IMR-90 (cell line): ENCODE measurements around the gene MRTFB. TPM values are rescaled to one million over a fixed set of nuclear protein-coding genes. Genes with fewer than 3 reads are reported as not detected.

Experiments
- ATAC-seq: fragments of 200-7000 bp; cut with Tn5 transposase; 2 replicates; pipeline ENCODE4 v1.9.1; 2020; ENCODE audit warnings: low read depth, mild to moderate bottlenecking, moderate library complexity
- BruUV-seq: library from RNA; stranded (reverse); fragments of 400-500 nt; replicated peaks from 2 replicates; lab custom pipeline; 2021; lab: Mats Ljungman, UMichigan
- CTCF ChIA-PET: fragments of 300-600 bp; formaldehyde crosslinking; extraction: SDS; loops from one replicate; lab custom pipeline; 2021; ENCODE audit warnings: antibody characterized with exemption; lab: Yijun Ruan, JAX
- POLR2A ChIA-PET: fragments of 300-600 bp; sonication (Branson Sonifier 250); formaldehyde crosslinking; loops from one replicate; lab custom pipeline; 2022; ENCODE audit warnings: antibody characterized with exemption; ENCODE audit not compliant: unreplicated experiment; lab: Charles Lee
- DNase-seq: peaks from one replicate; pipeline ENCODE4 v3.0.0; 2013
- H2AFZ ChIP-seq: replicated peaks from 2 replicates; pipeline ENCODE3; 2013; ENCODE audit warnings: low read length, mild to moderate bottlenecking; ENCODE audit not compliant: poor library complexity
- H2AK5ac ChIP-seq: 2 replicates; pipeline ENCODE4 v1.6.1; 2013; ENCODE audit warnings: low read depth, low read length, inconsistent platforms
- H2AK9ac ChIP-seq: replicated peaks from 2 replicates; pipeline ENCODE3; 2013; ENCODE audit warnings: mild to moderate bottlenecking, low read depth, low read length, moderate library complexity; ENCODE audit not compliant: poor library complexity
- H2BK120ac ChIP-seq: 2 replicates; pipeline ENCODE4 v1.6.1; 2013; ENCODE audit warnings: low read depth, low read length, inconsistent platforms
- H2BK15ac ChIP-seq: 3 replicates; pipeline ENCODE4 v1.6.1; 2013; ENCODE audit warnings: low read depth, low read length, inconsistent platforms
- H2BK20ac ChIP-seq: 2 replicates; pipeline ENCODE4 v1.6.1; 2013; ENCODE audit warnings: low read depth, mild to moderate bottlenecking, inconsistent platforms, low read length, moderate library complexity
- H2BK5ac ChIP-seq: 2 replicates; pipeline ENCODE4 v1.6.1; 2013; ENCODE audit warnings: mild to moderate bottlenecking, low read depth, low read length, inconsistent platforms; ENCODE audit not compliant: poor library complexity, severe bottlenecking
- H3K14ac ChIP-seq: replicated peaks from 2 replicates; pipeline ENCODE4 v1.6.1; 2013; ENCODE audit warnings: low read depth, low read length, inconsistent platforms
- H3K18ac ChIP-seq: 2 replicates; pipeline ENCODE4 v1.6.1; 2013; ENCODE audit warnings: low read depth, low read length, control low read depth
- H3K23ac ChIP-seq: 2 replicates; pipeline ENCODE4 v1.6.1; 2013; ENCODE audit warnings: low read depth, low read length, inconsistent platforms
- H3K27ac ChIP-seq: 2 replicates; pipeline ENCODE4 v1.5.1; 2013; ENCODE audit warnings: mild to moderate bottlenecking, control low read depth, low read length; ENCODE audit not compliant: insufficient read depth
- H3K27me3 ChIP-seq: 2 replicates; pipeline ENCODE4 v1.6.1; 2013; ENCODE audit warnings: low read length; ENCODE audit not compliant: control insufficient read depth, insufficient read depth
- H3K36me3 ChIP-seq: 2 replicates; pipeline ENCODE4 v1.6.1; 2013; ENCODE audit warnings: low read length, mixed read lengths; ENCODE audit not compliant: control insufficient read depth, insufficient read depth
- H3K4ac ChIP-seq: 2 replicates; pipeline ENCODE4 v1.6.1; 2013; ENCODE audit warnings: low read depth, low read length, inconsistent platforms
- H3K4me1 ChIP-seq: 2 replicates; pipeline ENCODE4 v1.6.1; 2013; ENCODE audit warnings: low read length, mixed read lengths; ENCODE audit not compliant: control insufficient read depth, insufficient read depth
- H3K4me2 ChIP-seq: 2 replicates; pipeline ENCODE4 v1.6.1; 2013; ENCODE audit warnings: low read depth, mild to moderate bottlenecking, control low read depth, low read length, moderate library complexity
- H3K4me3 ChIP-seq: 2 replicates; pipeline ENCODE4 v1.5.1; 2013; ENCODE audit warnings: low read depth, mild to moderate bottlenecking, control low read depth, low read length, moderate library complexity; ENCODE audit not compliant: insufficient read depth
- H3K56ac ChIP-seq: 2 replicates; pipeline ENCODE4 v1.6.1; 2013; ENCODE audit warnings: low read length, inconsistent platforms; ENCODE audit not compliant: insufficient read depth; ENCODE audit errors: extremely low read depth
- H3K79me1 ChIP-seq, 2 experiments: 2 replicates each; pipeline ENCODE4 v1.6.1; 2013; ENCODE audit warnings: low read length in 2 of 2, inconsistent platforms in 1 of 2, low read depth in 1 of 2
- H3K9ac ChIP-seq: 2 replicates; pipeline ENCODE4 v1.6.1; 2013; ENCODE audit warnings: low read depth, low read length, control low read depth
- H3K9me1 ChIP-seq: 2 replicates; pipeline ENCODE4 v1.6.1; 2013; ENCODE audit warnings: low read length, inconsistent platforms; ENCODE audit not compliant: insufficient read depth
- H3K9me3 ChIP-seq: 2 replicates; pipeline ENCODE4 v1.6.1; 2013; ENCODE audit warnings: low read length; ENCODE audit not compliant: control insufficient read depth, insufficient read depth
- H4K20me1 ChIP-seq: 2 replicates; pipeline ENCODE4 v1.6.1; 2013; ENCODE audit warnings: low read length, inconsistent platforms; ENCODE audit not compliant: insufficient read depth
- H4K5ac ChIP-seq: 2 replicates; pipeline ENCODE4 v1.6.1; 2013; ENCODE audit warnings: mild to moderate bottlenecking, low read depth, low read length, control low read depth
- H4K8ac ChIP-seq, 2 experiments: 2 replicates each; pipeline ENCODE4 v1.6.1; 2013; ENCODE audit warnings: low read depth in 2 of 2, low read length in 2 of 2, control low read depth in 1 of 2, inconsistent platforms in 1 of 2
- H4K91ac ChIP-seq: 2 replicates; pipeline ENCODE4 v1.6.1; 2013; ENCODE audit warnings: low read depth, low read length, inconsistent platforms; ENCODE audit not compliant: insufficient read depth
- CEBPB ChIP-seq: IDR thresholded peaks from 2 replicates; pipeline ENCODE4 v1.6.1; 2012; ENCODE audit warnings: low read depth, low read length, improper control_type of control experiment
- CHD1 ChIP-seq: IDR thresholded peaks from 2 replicates; pipeline ENCODE4 v1.6.1; 2012; ENCODE audit warnings: low read depth, low read length, improper control_type of control experiment
- ELK1 ChIP-seq: fragments of 150-350 bp; IDR thresholded peaks from 2 replicates; pipeline ENCODE4 v1.6.1; 2016; ENCODE audit warnings: low read depth, mild to moderate bottlenecking, low read length, moderate library complexity, borderline replicate concordance
- FOS ChIP-seq: fragments of 150-350 bp; IDR thresholded peaks from 2 replicates; pipeline ENCODE4 v1.6.1; 2016; ENCODE audit warnings: low read depth, low read length
- NFE2L2 ChIP-seq: fragments of 150-350 bp; IDR thresholded peaks from 2 replicates; pipeline ENCODE4 v1.6.1; 2016; ENCODE audit warnings: low read depth, mild to moderate bottlenecking, low read length
- POLR2A ChIP-seq: IDR thresholded peaks from 2 replicates; pipeline ENCODE4 v1.6.1; 2012; ENCODE audit warnings: mild to moderate bottlenecking, low read depth, low read length
- RAD21 ChIP-seq: IDR thresholded peaks from 2 replicates; pipeline ENCODE4 v1.6.1; 2012; ENCODE audit warnings: low read length, improper control_type of control experiment
- USF2 ChIP-seq: fragments of 150-350 bp; IDR thresholded peaks from 2 replicates; pipeline ENCODE4 v1.6.1; 2017; ENCODE audit warnings: mild to moderate bottlenecking, antibody characterized with exemption, low read length, low read depth
- WGBS, 2 experiments: methylation state at CpG; one replicate each; pipeline versions ENCODE4 v1.1.5 to v1.1.7; 2013; ENCODE audit warnings: missing lambda C conversion rate in 2 of 2; ENCODE audit not compliant: insufficient read length in 1 of 2; ENCODE audit errors: extremely low coverage in 2 of 2; 5-methylcytosine and 5-hydroxymethylcytosine counted together
- dilution Hi-C: fragments of 300-500 bp; cut with HindIII; formaldehyde crosslinking; loops from one replicate; pipeline ENCODE4 v1.14.3; 2018; ENCODE audit warnings: low sequenced_read_pairs; ENCODE audit not compliant: unreplicated experiment
- in situ Hi-C: fragments of 300-500 bp; cut with MboI; formaldehyde crosslinking; loops from 3 replicates; pipeline ENCODE4 v1.14.3; 2019; ENCODE audit warnings: low sequenced_read_pairs, inconsistent platforms, mixed read lengths
- intact Hi-C: fragments of 100-400 bp; cut with micrococcal nuclease; formaldehyde crosslinking; loops from 2 replicates; pipeline ENCODE4 v1.10.0; 2022
- polyA plus RNA-seq, 3 experiments: library from polyadenylated mRNA; depleted of rRNA; stranded (reverse); fragments of >200 nt; gene quantifications; 2 replicates each; pipeline ENCODE4 v1.2.3, GENCODE V29; 2012; ENCODE audit warnings: low replicate concordance in 1 of 3
- total RNA-seq: library from RNA; depleted of rRNA; stranded (reverse); fragments of >200 nt; gene quantifications from 2 replicates; pipeline ENCODE4 v1.2.3, GENCODE V29; 2012

The MRTFB gene
- total and polyA plus RNA-seq, 2 of the 4 experiments (the other 2 are of a cell fraction) = 4.4 to 5.4 TPM

GRCh38 chr16:14155572-14156190 is 84.6 kb downstream of the MRTFB start:
- Histone ChIP-seq H3K9ac (no peak overlapping the region), H3K79me1 (no peaks in the 10 kb centered on the region; a peak in 1 of 4 replicates), H3K27ac (no peak overlapping the region), H3K4ac (no peak overlapping the region), H2BK5ac (no peak overlapping the region), H3K4me1 (no peaks in the 10 kb centered on the region), H3K27me3 (no peaks in the 10 kb centered on the region), H2BK20ac (no peak overlapping the region), H3K56ac (no peak overlapping the region), H2AK5ac (no peak overlapping the region), H3K4me2 (no peak overlapping the region), H3K36me3 (no peaks in the 10 kb centered on the region), H4K91ac (no peak overlapping the region), H3K18ac (no peak overlapping the region), H2BK15ac (no peak overlapping the region), H3K23ac (no peak overlapping the region), H4K20me1 (no peaks in the 10 kb centered on the region), H3K9me1 (peaks cover 4% of the 10 kb centered on the region; the same call in 1 of the 2 replicates), H3K14ac (no peak overlapping the region), H2AK9ac (no peak overlapping the region), H4K8ac (no peak overlapping the region), H2AFZ (no peak overlapping the region), H3K4me3 (no peak overlapping the region), H2BK120ac (no peak overlapping the region), H3K9me3 (no peaks in the 10 kb centered on the region), H4K5ac (no peak overlapping the region)
- ChIA-PET POLR2A (no interaction called here), CTCF (no interaction called here)
- BruUV-seq = no TSS peak
- WGBS, 2 experiments = 77% methylated on average over 3 of the region's 4 CpGs; no CpG with 5 or more reads in 1 of the 2 experiments
- intact Hi-C loops = no loop called here
- TF ChIP-seq CEBPB = no peak
- no peak for TF ChIP-seq RAD21
- TF ChIP-seq NFE2L2 = no peak
- TF ChIP-seq POLR2A = no peak
- TF ChIP-seq FOS = no peak
- no peak for TF ChIP-seq ELK1
- TF ChIP-seq USF2 = no peak
- TF ChIP-seq CHD1 = no peak
- DNase-seq (no peak), ATAC-seq (no peak)
- dilution Hi-C loops = no loop called here
- in situ Hi-C loops = no loop called here
